ENCODE measurements around the gene LRRC4C. TPM values are rescaled to one million over a fixed set of nuclear protein-coding genes. Genes with fewer than 3 reads are reported as not detected.

Gene LRRC4C
- total and polyA plus RNA-seq, 10 of the 15 experiments (the other 5 are each of a cell fraction or from before 2014, with no cell fraction given) = 1.5 TPM; not detected in 9

- no peak for TF ChIP-seq SIN3A (IDR thresholded peaks at IDR 0.05; ENCODE audit: low read depth, low read length)
- TF ChIP-seq KLF5 (IDR thresholded peaks at IDR 0.05; ENCODE audit: partially characterized antibody) = no peak
- no peak for TF ChIP-seq TCF12 (IDR thresholded peaks at IDR 0.05; ENCODE audit: low read depth, low read length)
Observed at GRCh38 chr11:40133498-40133897, 1326.0 kb downstream of the LRRC4C start (continued).

- no peak for TF ChIP-seq MEF2A (IDR thresholded peaks at IDR 0.05; ENCODE audit: insufficient read depth, low read depth, low read length)
- no peak for TF ChIP-seq SMAD1 (IDR thresholded peaks at IDR 0.05; ENCODE audit: low read depth, partially characterized antibody)
- no peak for TF ChIP-seq PAX5 (IDR thresholded peaks at IDR 0.05; ENCODE audit: borderline replicate concordance, low read depth, low read length)
- TF ChIP-seq ZZZ3 (IDR thresholded peaks at IDR 0.05; ENCODE audit: control insufficient read depth, insufficient read length, low read depth) = no peak
- no peak for TF ChIP-seq BCL3 (IDR thresholded peaks at IDR 0.05; ENCODE audit: borderline replicate concordance, insufficient read depth, low read depth, low read length, poor library complexity, severe bottlenecking)
- TF ChIP-seq EGR1 (IDR thresholded peaks at IDR 0.05; ENCODE audit: borderline replicate concordance in 1 of 2, low read depth in 2 of 2, low read length in 2 of 2) = no peak
- TF ChIP-seq SPI1 (IDR thresholded peaks at IDR 0.05; ENCODE audit: borderline replicate concordance, insufficient read depth, low read depth, low read length) = no peak
- no peak for TF ChIP-seq RELB (IDR thresholded peaks at IDR 0.05; ENCODE audit: low read depth)
- TF ChIP-seq HDAC2 (IDR thresholded peaks at IDR 0.05) = no peak
- no peak for TF ChIP-seq SKIL (IDR thresholded peaks at IDR 0.05; ENCODE audit: low read depth, poor library complexity, severe bottlenecking)
- TF ChIP-seq BCL11A (IDR thresholded peaks at IDR 0.05; ENCODE audit: low read depth, low read length) = no peak
- Histone ChIP-seq H2AFZ (ENCODE audit: control insufficient read depth, low read depth, low read length) (no peak overlapping the region), H3K79me2 (ENCODE audit: control insufficient read depth, insufficient read depth, low read length) (no peaks in the 10 kb centered on the region), H3K9me3 (replicated peaks; ENCODE audit: control insufficient read depth, insufficient read depth, low read length) (no peaks in the 10 kb centered on the region), H3K9ac (ENCODE audit: control insufficient read depth, insufficient read depth, low read length) (no peak overlapping the region), H3K4me3 (no peak overlapping the region), H3K4me1 (ENCODE audit: control insufficient read depth, insufficient read depth, low read length) (no peaks in the 10 kb centered on the region), H4K20me1 (ENCODE audit: control insufficient read depth, insufficient read depth) (no peaks in the 10 kb centered on the region), H3K4me2 (ENCODE audit: control insufficient read depth, insufficient read depth) (no peak overlapping the region), H3K27ac (ENCODE audit: control insufficient read depth, insufficient read depth) (no peak overlapping the region), H3K36me3 (ENCODE audit: control insufficient read depth in 2 of 2, insufficient read depth in 2 of 2, low read length in 1 of 2) (no peaks in the 10 kb centered on the region), H3K27me3 (replicated peaks in 1 of 2; ENCODE audit: control insufficient read depth in 2 of 2, insufficient read depth in 2 of 2, low read length in 1 of 2) (no peaks in the 10 kb centered on the region)
- RAD21 ChIA-PET (ENCODE audit: unreplicated experiment) = interaction anchor here (2.1 kb wide), 1 partner anchor 161 kb away, joined by 8 read pairs; no protein-coding TSS in a partner anchor
- SMC1A ChIA-PET (ENCODE audit: uncharacterized antibody, unreplicated experiment) = no interaction called here
- no peak for ATAC-seq
- BruUV-seq (replicated peaks) = no TSS peak
- 2% methylated on average over 3 of the region's 3 CpGs for WGBS (ENCODE audit: insufficient coverage, insufficient replicate concordance, low lambda C conversion rate, missing lambda C conversion rate)
- intact Hi-C loops (cut with micrococcal nuclease; ENCODE audit: unreplicated experiment) = no loop called here
- POLR2A ChIA-PET = no interaction called here
- CTCF ChIA-PET = no interaction called here
- no peak for FAIRE-seq
- in situ Hi-C loops (cut with MboI) = no loop called here
- no peak for DNase-seq (ENCODE audit: low read depth, low spot score)
Observed at GRCh38 chr11:40132912-40133311, 1326.5 kb downstream of the LRRC4C start.
